ENCODE data around the gene SPDYE2B.
"Not testable (repeated sequence)": the region's sequence is repeated elsewhere in the genome, so short reads cannot be mapped to it uniquely, and the experiment has no call there.

The SPDYE2B gene

GRCh38 chr7:102643404-102643803, 6.7 kb upstream of the SPDYE2B start:
- DNase-seq = not testable (repeated sequence)

- not testable (repeated sequence) for DNase-seq
These were observed 2.3 kb upstream of the SPDYE2B start for GRCh38 chr7:102647813-102648212.

- DNase-seq = not testable (repeated sequence)
These were observed 14.6 kb downstream of the SPDYE2B start for GRCh38 chr7:102664765-102665164.

DNA sequence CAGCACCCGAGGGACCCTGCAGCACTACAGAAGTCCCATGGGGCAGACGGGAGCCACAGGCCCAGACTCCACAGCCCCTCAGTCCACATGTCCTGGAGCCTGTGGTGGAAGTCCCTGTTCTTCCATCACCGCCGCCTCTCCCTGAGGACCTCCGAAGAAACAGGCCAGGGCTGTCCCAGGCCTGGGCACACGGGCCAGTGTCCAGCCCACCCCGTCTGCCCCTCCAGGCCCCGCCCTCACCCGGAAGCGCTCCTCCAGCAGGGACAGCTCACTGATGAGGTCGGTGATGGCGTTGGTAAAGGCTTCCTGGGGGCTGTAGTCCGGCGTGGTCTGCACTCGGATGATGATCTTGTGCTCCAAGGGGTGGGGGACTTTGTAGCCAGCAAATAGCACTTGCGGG, 16.7 kb downstream of the SPDYE2B start:
- not testable (repeated sequence) for DNase-seq

GRCh38 chr7:102667523-102667922, 17.4 kb downstream of the SPDYE2B start:
- DNase-seq = not testable (repeated sequence)

GRCh38 chr7:102671166-102671955, 21.2 kb downstream of the SPDYE2B start, which contains the start of gene POLR2J2:
Gene POLR2J2 (minus strand): TSS chr7:102671663. CDS start chr7:102671601, 62 bp downstream.
- DNase-seq = not testable (repeated sequence)

- not testable (repeated sequence) for DNase-seq
These were observed 21.8 kb downstream of the SPDYE2B start for GRCh38 chr7:102671956-102672307.

- DNase-seq = not testable (repeated sequence)
These were observed 23.4 kb downstream of the SPDYE2B start for GRCh38 chr7:102673447-102674067.

DNA sequence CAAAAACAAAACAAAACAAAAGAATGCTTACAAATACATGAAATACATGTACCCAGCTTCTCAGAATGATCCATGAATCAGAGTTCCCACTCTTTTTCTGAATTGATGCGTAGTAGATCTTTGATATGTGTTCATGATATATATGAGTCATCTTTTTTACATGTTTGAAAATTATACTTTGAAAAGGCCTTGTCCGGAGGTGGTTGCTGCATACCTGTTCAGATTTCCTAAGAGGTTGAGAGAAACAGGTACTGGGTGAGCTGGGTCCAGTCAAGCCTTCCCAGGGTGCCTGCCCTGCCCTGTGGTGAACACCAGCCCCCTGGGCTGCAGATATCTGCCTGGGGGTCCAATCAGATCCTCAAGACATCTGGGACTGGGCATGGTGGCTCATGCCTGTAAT, 25.4 kb downstream of the SPDYE2B start:
- not testable (repeated sequence) for DNase-seq

- not testable (repeated sequence) for DNase-seq
These were observed 30.7 kb downstream of the SPDYE2B start for GRCh38 chr7:102680780-102681179.

DNA sequence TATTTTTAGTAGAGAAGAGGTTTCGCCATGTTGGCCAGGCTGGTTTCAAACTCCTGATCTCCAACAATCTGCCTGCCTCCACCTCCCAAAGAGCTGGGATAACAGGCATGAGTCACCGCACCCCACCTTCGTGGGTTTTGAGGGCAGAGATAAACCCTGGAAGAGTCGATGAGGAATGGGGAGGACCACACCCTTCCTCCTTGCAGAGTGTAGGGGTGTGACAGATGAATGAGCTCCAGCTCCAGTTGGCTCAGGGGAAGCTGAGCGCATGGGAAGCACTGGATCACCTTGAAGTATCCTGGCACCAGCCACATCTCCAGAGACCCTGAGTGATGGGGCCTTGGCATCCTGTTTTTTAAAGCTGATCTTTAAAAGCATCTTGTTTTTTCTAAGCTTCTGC, 32.4 kb downstream of the SPDYE2B start:
- DNase-seq = not testable (repeated sequence)

GRCh38 chr7:102688299-102689036, 38.3 kb downstream of the SPDYE2B start:
- not testable (repeated sequence) for DNase-seq

GRCh38 chr7:102689436-102690282, 39.5 kb downstream of the SPDYE2B start:
- not testable (repeated sequence) for DNase-seq

DNA sequence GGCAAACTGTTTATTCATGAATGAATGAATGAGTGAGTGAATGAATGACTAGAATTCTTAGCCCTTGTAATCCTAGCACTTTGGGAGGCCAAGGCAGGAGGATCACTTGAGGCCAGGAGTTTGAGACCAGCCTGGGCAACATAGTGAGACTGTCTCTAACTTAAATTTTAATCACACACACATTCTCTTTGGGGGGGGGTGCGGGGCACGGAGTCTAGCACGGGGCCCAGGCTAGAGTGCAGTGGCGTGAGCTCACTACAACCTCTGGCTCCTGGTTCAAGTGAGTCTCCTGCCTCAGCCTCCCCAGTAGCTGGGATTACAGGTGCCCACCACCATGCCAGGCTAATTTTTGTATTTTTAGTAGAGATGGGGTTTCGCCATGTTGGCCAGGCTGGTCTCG, 40.5 kb downstream of the SPDYE2B start:
- not testable (repeated sequence) for DNase-seq

- DNase-seq = not testable (repeated sequence)
These were observed 43.9 kb downstream of the SPDYE2B start for GRCh38 chr7:102694008-102694407.

DNA sequence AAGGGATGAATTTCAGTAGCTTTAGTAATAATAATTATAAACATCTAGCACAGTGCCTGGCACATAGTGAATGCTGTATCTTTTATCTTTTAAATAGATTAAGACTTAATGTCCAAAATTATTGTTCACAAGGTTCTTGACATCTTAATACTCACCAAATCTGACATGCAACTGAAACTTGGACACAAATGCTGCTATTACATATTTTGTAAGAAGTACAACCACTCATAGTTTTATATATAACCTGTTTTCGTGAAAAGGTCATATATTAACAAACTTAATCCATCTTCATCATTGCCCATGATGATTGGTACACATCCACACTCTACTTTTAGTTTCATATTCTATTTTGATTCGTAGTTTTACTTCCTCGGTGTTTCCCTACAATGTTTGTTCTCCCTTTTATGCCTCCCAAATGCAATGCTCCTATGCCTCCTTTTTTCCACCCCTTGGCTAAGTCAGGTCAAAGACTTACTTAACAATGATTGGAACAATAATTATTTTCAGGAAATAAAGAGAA, 45.0 kb downstream of the SPDYE2B start:
- not testable (repeated sequence) for DNase-seq

DNA sequence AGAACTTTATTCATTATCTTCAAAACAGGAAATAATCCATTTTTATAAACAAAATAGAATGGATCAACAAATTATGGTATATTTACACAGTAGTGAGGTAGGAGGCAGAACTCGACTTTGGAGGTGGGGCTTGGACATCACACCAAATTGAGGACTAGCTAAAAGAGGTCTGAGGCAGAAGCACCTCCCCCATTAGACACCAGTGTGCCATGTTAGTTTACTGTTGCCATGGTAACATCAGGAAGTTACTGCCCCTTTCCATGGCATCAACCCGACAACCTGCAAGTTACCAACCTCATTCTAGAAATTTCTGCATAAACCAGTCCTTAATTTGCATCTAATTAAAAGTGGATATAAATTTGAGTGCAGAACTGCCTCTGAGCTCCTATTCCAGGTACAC, 45.9 kb downstream of the SPDYE2B start:
- not testable (repeated sequence) for DNase-seq

DNA sequence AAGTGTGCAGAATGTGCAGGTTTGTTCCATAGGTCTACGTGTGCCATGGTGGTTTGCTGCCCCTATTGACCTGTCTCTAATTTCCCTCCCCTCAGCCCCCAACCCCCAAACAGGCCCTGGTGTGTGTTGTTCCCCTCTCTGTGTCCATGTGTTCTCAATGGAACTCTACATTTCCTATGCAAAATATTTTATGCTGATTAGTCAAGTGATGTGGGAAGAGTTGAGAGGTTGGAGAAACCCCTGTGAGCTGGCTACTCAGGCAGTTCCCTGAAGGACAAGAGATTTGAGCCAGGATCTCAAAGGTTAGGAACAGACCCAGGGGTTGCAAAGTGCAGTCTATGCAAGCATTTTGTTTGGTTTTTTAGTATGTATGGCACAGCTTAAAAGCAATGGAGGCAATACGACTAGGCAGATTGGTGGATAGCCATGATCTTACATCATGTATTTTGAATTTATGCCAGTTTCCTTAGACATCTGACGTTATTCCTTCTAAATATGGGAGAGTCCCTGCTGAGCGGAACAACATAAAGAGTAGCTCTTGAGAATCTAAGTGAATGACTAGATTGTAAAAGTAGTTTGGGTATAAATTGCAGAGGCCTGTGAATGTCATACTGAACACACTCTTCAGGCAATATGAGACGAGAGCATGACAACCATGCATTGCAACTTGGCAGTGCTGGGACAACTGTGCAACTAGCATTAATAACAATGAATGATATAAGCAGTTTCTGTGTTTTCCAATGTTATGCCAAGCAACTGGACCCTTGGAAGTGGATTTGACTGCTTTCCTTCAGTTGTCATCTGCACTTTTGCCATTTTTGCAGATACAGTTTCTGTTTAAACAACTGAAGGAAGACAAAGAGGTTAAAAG, 47.8 kb downstream of the SPDYE2B start:
- not testable (repeated sequence) for DNase-seq

- DNase-seq = not testable (repeated sequence)
These were observed 49.0 kb downstream of the SPDYE2B start for GRCh38 chr7:102698962-102699750.
